Neuron (in vitro differentiated cells): ENCODE measurements around the gene DPF3.

Experiments
- H2AFZ ChIP-seq: one replicate; pipeline ENCODE4 v1.6.1; 2013; ENCODE audit warnings: low read depth, mild to moderate bottlenecking, inconsistent platforms, low read length, moderate library complexity
- H3K27me3 ChIP-seq: one replicate; pipeline ENCODE4 v1.6.1; 2013; ENCODE audit warnings: low read length; ENCODE audit not compliant: insufficient read depth
- H3K36me3 ChIP-seq: one replicate; pipeline ENCODE4 v1.6.1; 2013; ENCODE audit warnings: low read length; ENCODE audit not compliant: insufficient read depth
- H3K4me1 ChIP-seq: one replicate; pipeline ENCODE4 v1.6.1; 2013; ENCODE audit warnings: low read length; ENCODE audit not compliant: insufficient read depth
- H3K4me3 ChIP-seq: 2 replicates; pipeline ENCODE4 v1.5.1; 2013; ENCODE audit warnings: mild to moderate bottlenecking, low read length, moderate library complexity
- H3K9me3 ChIP-seq: one replicate; pipeline ENCODE4 v1.6.1; 2013; ENCODE audit warnings: low read length

Gene DPF3

DNA sequence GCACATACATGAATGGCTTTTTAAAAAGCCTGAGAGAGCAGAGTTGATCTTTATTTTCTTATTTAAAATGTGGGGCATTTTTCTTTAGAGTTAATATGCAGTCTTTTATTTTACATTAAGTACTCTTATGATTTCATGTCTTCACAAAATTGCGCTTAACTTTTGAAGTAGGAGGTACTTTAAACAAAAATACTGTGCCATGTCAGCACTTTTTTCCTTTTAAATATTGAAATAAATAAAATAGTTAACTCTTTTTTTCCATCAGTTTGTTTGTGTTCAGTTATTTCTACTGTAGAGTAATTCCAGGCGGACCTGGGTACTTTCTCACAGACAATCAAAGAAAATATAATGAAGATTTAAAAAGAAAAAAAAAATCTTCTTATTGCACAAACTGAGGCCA is 231.7 kb downstream of the DPF3 start:
- no peaks in the 10 kb centered on the region for H3K9me3 ChIP-seq
- H3K4me3 ChIP-seq, result no peak overlapping the region
- H3K27me3 ChIP-seq, result no peaks in the 10 kb centered on the region
- H3K36me3 ChIP-seq, result no peaks in the 10 kb centered on the region
- peaks cover 11% of the 10 kb centered on the region for H3K4me1 ChIP-seq
- no peak overlapping the region for H2AFZ ChIP-seq

DNA sequence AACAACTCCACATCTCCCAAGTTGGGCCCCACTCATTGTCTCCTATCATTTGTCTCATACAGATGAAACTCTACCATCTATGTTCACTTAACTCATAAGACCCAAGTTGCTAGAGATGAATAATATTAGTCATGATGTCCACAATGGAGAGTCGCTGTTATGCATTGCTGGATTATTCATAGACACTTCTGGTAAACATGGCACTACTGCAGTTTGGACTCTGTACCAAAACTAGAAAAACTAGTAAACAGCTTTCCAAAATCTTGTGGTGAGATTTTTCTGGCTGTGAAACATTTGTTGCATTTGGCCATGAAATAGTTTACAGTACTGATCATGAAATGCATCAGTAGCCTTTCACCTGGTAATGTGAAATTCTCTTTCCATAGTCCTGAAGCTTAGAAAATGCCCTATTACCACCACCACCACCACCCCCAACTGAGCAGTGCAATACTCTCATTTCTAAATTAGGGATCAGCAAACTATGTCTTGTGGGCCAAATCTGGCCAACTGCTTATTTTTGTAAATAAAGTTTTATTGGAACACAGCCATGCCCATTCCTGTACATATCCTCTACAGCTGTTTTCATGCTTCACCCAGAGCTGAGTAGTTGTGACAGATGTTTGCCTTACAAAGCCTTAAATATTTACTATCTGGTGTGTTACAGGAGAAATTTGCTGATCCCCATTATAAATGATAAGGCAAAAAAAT is 236.5 kb downstream of the DPF3 start:
- Histone ChIP-seq H3K4me3 (no peak overlapping the region), H2AFZ (no peak overlapping the region), H3K36me3 (no peaks in the 10 kb centered on the region), H3K9me3 (no peaks in the 10 kb centered on the region), H3K27me3 (no peaks in the 10 kb centered on the region), H3K4me1 (peaks cover 5% of the 10 kb centered on the region)

GRCh38 chr14:72653026-72653425 is 240.9 kb downstream of the DPF3 start:
- Histone ChIP-seq H3K4me1 (peaks cover 16% of the 10 kb centered on the region), H3K27me3 (no peaks in the 10 kb centered on the region), H3K9me3 (no peaks in the 10 kb centered on the region), H3K4me3 (no peak overlapping the region), H3K36me3 (no peaks in the 10 kb centered on the region), H2AFZ (no peak overlapping the region)

DNA sequence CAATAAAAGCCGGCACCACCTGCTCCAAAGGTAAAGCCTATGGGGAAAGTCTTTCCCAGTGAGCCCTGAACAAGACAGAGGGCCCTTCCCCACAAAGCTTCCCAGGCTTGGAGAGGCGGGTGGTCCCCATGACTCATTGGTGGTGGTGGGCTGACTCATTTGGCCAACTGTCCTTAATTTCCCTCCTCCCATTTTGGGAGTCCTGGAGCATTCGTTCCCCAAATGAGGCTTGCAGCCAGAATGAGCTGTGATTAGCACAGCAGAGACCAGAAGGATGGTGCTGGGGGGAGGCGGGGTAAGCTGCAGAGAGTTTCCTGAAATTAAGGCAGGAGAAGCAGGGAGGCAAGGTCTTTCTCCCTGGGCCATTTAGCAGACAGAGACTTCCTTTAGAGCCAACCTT is 241.7 kb downstream of the DPF3 start:
- H3K9me3 ChIP-seq, result no peaks in the 10 kb centered on the region
- no peaks in the 10 kb centered on the region for H3K36me3 ChIP-seq

DNA sequence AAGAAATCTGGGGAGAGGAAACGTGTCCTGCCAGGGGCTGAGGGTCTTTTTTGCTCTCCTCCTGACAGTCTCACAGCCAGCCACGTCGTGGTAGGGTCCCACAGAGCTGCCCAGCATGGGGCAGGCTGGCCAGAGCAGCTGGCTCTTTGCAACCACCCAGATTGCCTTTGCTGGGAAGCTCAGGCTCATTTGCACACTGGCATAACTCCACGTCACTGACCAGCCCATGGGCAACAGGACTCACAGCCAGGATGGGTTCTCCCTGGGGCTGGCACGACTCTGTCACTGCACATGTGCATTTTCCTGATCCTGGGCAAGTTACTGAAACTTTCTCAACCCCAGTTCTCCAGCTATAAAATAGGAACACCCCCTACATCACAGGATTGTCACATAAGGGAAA is 242.2 kb downstream of the DPF3 start:
- H3K27me3 ChIP-seq, result no peaks in the 10 kb centered on the region

More for the DNA sequence above, 241.7 kb downstream of the DPF3 start:
- Histone ChIP-seq H3K4me1 (peaks cover 16% of the 10 kb centered on the region), H3K27me3 (no peaks in the 10 kb centered on the region), H2AFZ (no peak overlapping the region), H3K4me3 (no peak overlapping the region)

DNA sequence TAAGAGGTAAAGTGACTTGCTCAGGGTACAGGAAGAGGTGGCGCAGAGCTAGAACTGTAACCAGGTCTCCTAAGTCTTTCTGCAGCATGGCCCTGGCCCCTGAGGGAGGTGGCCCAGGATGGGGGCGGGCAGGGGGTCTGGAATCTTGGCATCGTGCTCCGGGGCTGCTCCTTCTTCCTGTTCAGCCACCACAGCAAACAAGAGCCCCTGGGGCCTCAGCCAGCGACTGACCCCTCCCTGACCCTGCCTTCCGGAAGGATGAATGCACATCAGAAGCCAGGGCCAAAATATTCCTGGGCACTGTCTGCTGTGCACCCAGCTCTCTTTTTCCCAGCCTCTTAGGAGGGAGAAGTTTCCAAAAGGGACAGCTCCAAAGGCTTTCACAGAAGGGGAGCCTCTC is 242.8 kb downstream of the DPF3 start:
- no peak overlapping the region for H3K4me3 ChIP-seq
- peaks cover 16% of the 10 kb centered on the region for H3K4me1 ChIP-seq
- no peaks in the 10 kb centered on the region for H3K9me3 ChIP-seq
- H3K36me3 ChIP-seq, result no peaks in the 10 kb centered on the region
- no peak overlapping the region for H2AFZ ChIP-seq
- H3K27me3 ChIP-seq, result no peaks in the 10 kb centered on the region

More for the DNA sequence above, 242.2 kb downstream of the DPF3 start:
- Histone ChIP-seq H3K4me3 (no peak overlapping the region), H3K9me3 (no peaks in the 10 kb centered on the region), H3K36me3 (no peaks in the 10 kb centered on the region), H2AFZ (no peak overlapping the region), H3K4me1 (peaks cover 16% of the 10 kb centered on the region)

GRCh38 chr14:72649603-72650227 is 244.2 kb downstream of the DPF3 start:
- Histone ChIP-seq H3K4me1 (peaks cover 16% of the 10 kb centered on the region), H3K27me3 (no peaks in the 10 kb centered on the region), H3K9me3 (no peaks in the 10 kb centered on the region), H2AFZ (no peak overlapping the region), H3K36me3 (no peaks in the 10 kb centered on the region), H3K4me3 (no peak overlapping the region)

- Histone ChIP-seq H3K4me3 (no peak overlapping the region), H3K27me3 (no peaks in the 10 kb centered on the region), H2AFZ (no peak overlapping the region), H3K36me3 (no peaks in the 10 kb centered on the region), H3K4me1 (peaks cover 16% of the 10 kb centered on the region), H3K9me3 (no peaks in the 10 kb centered on the region)
These were observed 246.1 kb downstream of the DPF3 start for GRCh38 chr14:72647782-72648181.

DNA sequence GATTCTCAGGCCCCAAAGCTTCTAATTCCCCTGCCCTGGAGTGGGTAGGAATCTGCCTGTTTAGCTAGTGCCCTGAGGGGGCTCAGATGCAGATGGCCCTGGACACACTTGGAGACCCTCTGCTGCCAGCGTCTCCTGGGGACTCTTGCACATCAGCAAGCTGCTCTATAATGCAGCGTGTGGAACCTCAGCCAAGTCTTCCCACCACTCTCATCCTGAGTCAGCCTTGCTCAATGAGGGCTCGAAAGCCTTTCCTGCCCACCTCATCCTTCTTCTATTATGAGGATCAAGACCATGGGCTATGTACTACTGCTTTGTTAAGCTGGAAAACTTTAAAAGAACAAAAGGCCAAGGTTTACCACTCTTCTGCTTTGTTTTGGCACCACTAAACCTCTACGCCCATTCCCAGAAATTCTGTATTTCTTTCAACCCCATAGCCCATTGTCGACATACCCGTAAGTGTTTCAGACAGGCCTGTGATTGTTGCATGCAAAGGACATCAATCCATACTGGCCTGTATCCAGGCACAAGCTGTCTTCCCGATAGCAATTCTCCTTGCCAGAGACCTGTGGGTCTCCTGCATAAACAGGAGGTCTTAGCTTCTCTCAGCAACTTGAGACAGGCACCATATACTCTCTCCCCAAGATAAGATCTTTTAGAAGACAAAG is 246.9 kb downstream of the DPF3 start:
- Histone ChIP-seq H3K4me1 (peaks cover 16% of the 10 kb centered on the region), H3K27me3 (no peaks in the 10 kb centered on the region), H3K4me3 (no peak overlapping the region), H3K9me3 (no peaks in the 10 kb centered on the region), H3K36me3 (no peaks in the 10 kb centered on the region), H2AFZ (no peak overlapping the region)

DNA sequence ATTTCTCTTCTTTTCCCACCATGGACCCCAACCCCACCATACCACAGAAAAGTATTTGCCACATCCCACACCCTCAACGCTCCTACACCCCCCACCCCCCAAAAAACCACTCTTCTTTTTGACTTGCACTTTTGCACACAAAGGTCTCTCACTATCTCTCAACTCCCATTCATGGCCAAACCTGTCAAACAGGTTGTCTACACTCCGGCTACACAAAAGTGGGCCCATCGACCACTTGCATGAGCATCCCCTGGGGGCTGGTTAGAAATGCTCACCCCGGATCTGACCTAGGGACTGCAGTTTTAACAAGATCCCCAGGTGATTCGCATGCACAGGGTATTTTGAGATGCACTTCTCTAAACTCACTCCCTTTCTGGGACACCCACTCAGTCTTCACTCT is 248.2 kb downstream of the DPF3 start:
- H3K36me3 ChIP-seq, result no peaks in the 10 kb centered on the region
- H3K4me1 ChIP-seq, result peaks cover 8% of the 10 kb centered on the region

GRCh38 chr14:72644758-72645489 is 249.0 kb downstream of the DPF3 start:
- no peak overlapping the region for H3K4me3 ChIP-seq
- H3K36me3 ChIP-seq, result no peaks in the 10 kb centered on the region
- H2AFZ ChIP-seq, result no peak overlapping the region
- no peaks in the 10 kb centered on the region for H3K27me3 ChIP-seq
- H3K9me3 ChIP-seq, result no peaks in the 10 kb centered on the region
- peaks cover under 1% of the 10 kb centered on the region for H3K4me1 ChIP-seq

More for the DNA sequence above, 248.2 kb downstream of the DPF3 start:
- H3K9me3 ChIP-seq, result no peaks in the 10 kb centered on the region
- H3K4me3 ChIP-seq, result no peak overlapping the region
- no peaks in the 10 kb centered on the region for H3K27me3 ChIP-seq
- H2AFZ ChIP-seq, result no peak overlapping the region

GRCh38 chr14:72644038-72644437 is 249.9 kb downstream of the DPF3 start:
- H3K4me3 ChIP-seq, result no peak overlapping the region
- no peaks in the 10 kb centered on the region for H3K36me3 ChIP-seq

DNA sequence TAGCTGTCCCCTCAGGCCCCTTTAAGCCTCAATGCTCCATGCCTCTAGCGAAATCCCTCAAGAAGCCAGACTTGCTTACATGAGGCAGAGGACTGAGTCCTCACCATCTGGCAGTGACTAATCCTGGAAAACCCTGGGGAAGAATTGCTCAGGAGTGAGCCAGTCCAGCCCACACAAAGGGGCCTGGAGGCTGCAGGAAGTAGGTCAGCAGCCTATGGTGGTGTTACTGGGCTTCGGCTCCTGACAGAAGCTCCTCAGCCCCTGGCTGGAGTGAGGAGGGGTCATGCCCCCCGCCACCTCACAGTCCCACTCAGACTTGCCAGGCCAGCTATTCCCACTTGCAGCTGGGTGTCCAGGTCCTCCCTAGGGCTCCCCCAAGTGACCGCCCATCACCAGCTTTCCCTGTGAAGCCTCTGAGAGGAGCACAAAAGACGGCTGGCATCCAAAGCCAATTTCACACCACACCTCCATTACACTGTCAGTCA is 250.5 kb downstream of the DPF3 start:
- no peaks in the 10 kb centered on the region for H3K9me3 ChIP-seq
- H2AFZ ChIP-seq, result no peak overlapping the region
- no peaks in the 10 kb centered on the region for H3K27me3 ChIP-seq
- H3K36me3 ChIP-seq, result no peaks in the 10 kb centered on the region
- H3K4me3 ChIP-seq, result no peak overlapping the region
- no peaks in the 10 kb centered on the region for H3K4me1 ChIP-seq

More at GRCh38 chr14:72644038-72644437, 249.9 kb downstream of the DPF3 start:
- no peaks in the 10 kb centered on the region for H3K9me3 ChIP-seq
- H2AFZ ChIP-seq, result no peak overlapping the region
- H3K4me1 ChIP-seq, result no peaks in the 10 kb centered on the region
- H3K27me3 ChIP-seq, result no peaks in the 10 kb centered on the region
